OCI-LY7 (cell line): Measurements from ENCODE around the gene JOSD2. TPM values are rescaled to one million over a fixed set of nuclear protein-coding genes. Genes with fewer than 3 reads are reported as not detected.

Source experiments
- BruUV-seq: library from RNA; stranded (reverse); fragments of 400-500 nt; replicated peaks from 2 replicates; lab custom pipeline; 2021; lab: Mats Ljungman, UMichigan
- CTCF ChIA-PET: fragments of 300-600 bp; sonication (Branson Sonifier 250); formaldehyde crosslinking; loops from one replicate; lab custom pipeline; 2022; ENCODE audit warnings: antibody characterized with exemption; ENCODE audit not compliant: unreplicated experiment; lab: Charles Lee
- POLR2A ChIA-PET: fragments of 300-600 bp; sonication (Branson Sonifier 250); formaldehyde crosslinking; loops from one replicate; lab custom pipeline; 2022; ENCODE audit warnings: antibody characterized with exemption; lab: Charles Lee
- DNase-seq: peaks from one replicate; pipeline ENCODE4 v3.0.0-alpha.2; 2015; ENCODE audit warnings: low spot score
- H2AFZ ChIP-seq: fragments of 200-600 bp; sonication (generic), shearing (Covaris generic); 2 replicates; pipeline ENCODE4 v1.6.1; 2014; ENCODE audit warnings: mild to moderate bottlenecking, antibody characterized with exemption, low read length, moderate library complexity
- H3K27ac ChIP-seq: fragments of 200-600 bp; sonication (generic); 2 replicates; pipeline ENCODE4 v1.5.1; 2014; ENCODE audit warnings: mixed run types, low read depth, mild to moderate bottlenecking, moderate library complexity, low read length, inconsistent platforms; ENCODE audit not compliant: poor library complexity, severe bottlenecking
- H3K36me3 ChIP-seq: fragments of 200-600 bp; sonication (generic); 2 replicates; pipeline ENCODE4 v1.6.1; 2014; ENCODE audit warnings: mild to moderate bottlenecking, antibody characterized with exemption, low read length, moderate library complexity, mixed read lengths; ENCODE audit not compliant: insufficient read depth
- H3K4me1 ChIP-seq: fragments of 200-600 bp; sonication (generic); 2 replicates; pipeline ENCODE4 v1.5.1; 2014; ENCODE audit warnings: mild to moderate bottlenecking, low read length; ENCODE audit not compliant: insufficient read depth, poor library complexity, severe bottlenecking
- H3K4me2 ChIP-seq: fragments of 200-600 bp; sonication (generic); 2 replicates; pipeline ENCODE4 v1.6.1; 2014; ENCODE audit warnings: mild to moderate bottlenecking, low read length
- H3K4me3 ChIP-seq: fragments of 200-600 bp; sonication (generic); 2 replicates; pipeline ENCODE4 v1.5.1; 2014; ENCODE audit warnings: mild to moderate bottlenecking, low read depth, low read length; ENCODE audit not compliant: poor library complexity, severe bottlenecking
- H3K79me2 ChIP-seq: fragments of 200-600 bp; sonication (generic); 2 replicates; pipeline ENCODE4 v1.6.1; 2016; ENCODE audit warnings: low read depth, mild to moderate bottlenecking, low read length, moderate library complexity, mixed read lengths; ENCODE audit not compliant: insufficient read depth
- H3K9me2 ChIP-seq: fragments of 200-600 bp; sonication (generic); 2 replicates; pipeline ENCODE4 v1.6.1; 2016; ENCODE audit warnings: mild to moderate bottlenecking, low read length, mixed read lengths; ENCODE audit not compliant: insufficient read depth
- H3K9me3 ChIP-seq: fragments of 200-600 bp; sonication (generic); 2 replicates; pipeline ENCODE4 v1.6.1; 2014; ENCODE audit warnings: mild to moderate bottlenecking, mixed run types, low read length, mixed read lengths
- H4K20me1 ChIP-seq: fragments of 200-600 bp; sonication (generic); 2 replicates; pipeline ENCODE4 v1.6.1; 2014; ENCODE audit warnings: mild to moderate bottlenecking, antibody characterized with exemption, low read length, moderate library complexity, mixed read lengths; ENCODE audit not compliant: insufficient read depth
- EZH2phosphoT487 ChIP-seq: fragments of 200-600 bp; sonication (generic); IDR thresholded peaks from 2 replicates; pipeline ENCODE4 v1.6.1; 2018; ENCODE audit warnings: low read depth, borderline replicate concordance, mild to moderate bottlenecking, mixed run types, antibody characterized with exemption, low read length, moderate library complexity, mixed read lengths
- intact Hi-C: fragments of 100-400 bp; cut with micrococcal nuclease; formaldehyde crosslinking; loops from one replicate; pipeline ENCODE4 v1.10.0; 2022; ENCODE audit not compliant: unreplicated experiment
- total RNA-seq, 2 experiments: library from RNA; depleted of rRNA in 1 of 2; stranded (reverse); fragments of >200 nt in 1 of 2; shearing (Covaris generic) in 1 of 2; gene quantifications; 2 replicates each; pipeline ENCODE4 v1.2.3, GENCODE V29; 2014 to 2022
- TF ChIP-seq, protein P1 (sequence below): fragments of 200-600 bp; sonication (generic); conservative IDR thresholded peaks from 2 replicates; pipeline ENCODE4 v1.5.1; 2014; ENCODE audit warnings: mild to moderate bottlenecking, antibody characterized with exemption, low read length, moderate library complexity, mixed read lengths

Gene JOSD2
- total RNA-seq, 2 experiments from 2014 or later, result 13.0 to 17.8 TPM

DNA sequence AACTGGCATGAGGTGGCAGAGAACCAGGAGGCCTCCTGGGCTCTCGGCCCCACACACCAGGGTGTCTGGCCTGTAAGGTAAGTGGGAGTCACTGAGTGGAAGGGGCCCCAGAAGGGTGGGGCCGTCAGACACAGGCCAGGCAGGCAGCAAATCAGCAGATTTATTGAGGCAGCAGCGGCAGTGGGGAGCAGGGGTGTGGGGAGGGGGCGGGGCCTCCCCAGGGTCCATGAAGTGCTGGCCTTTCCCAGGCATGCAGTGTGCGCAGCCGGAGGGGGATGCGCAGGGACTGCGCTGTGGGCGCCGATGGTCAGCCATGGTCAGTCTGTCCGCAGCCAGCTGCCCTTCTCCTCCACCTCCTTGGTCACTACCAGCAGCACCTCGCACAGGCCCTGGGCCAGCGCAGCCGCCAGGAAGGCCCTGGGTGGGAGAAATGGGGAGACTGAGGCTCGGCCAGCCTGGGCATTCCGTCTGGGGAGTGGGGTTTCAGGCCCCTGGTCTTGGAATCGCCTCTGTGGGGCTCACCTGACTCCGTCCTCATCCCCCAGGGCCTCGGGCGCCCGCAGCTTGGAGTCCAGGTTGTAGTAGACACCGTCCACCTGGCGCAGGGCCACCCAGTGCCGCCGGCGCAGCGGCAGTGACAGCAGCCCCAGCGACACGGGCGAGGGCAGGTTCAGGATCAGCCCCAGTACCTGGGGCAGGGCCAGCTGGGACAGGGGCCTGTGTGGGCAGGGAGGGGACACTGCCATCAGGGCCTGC, 5.0 kb downstream of the JOSD2 start:
- intact Hi-C loops, result no loop called here
- H3K79me2 ChIP-seq, result no peaks in the 10 kb centered on the region
- CTCF ChIA-PET, result no interaction called here
- H3K27ac ChIP-seq, result no peak overlapping the region
- H3K9me3 ChIP-seq, result no peaks in the 10 kb centered on the region
- POLR2A ChIA-PET, result no interaction called here
- BruUV-seq, result no TSS peak
- DNase-seq, result no peak
- H2AFZ ChIP-seq, result no peak overlapping the region
- no peak for TF ChIP-seq EZH2phosphoT487
- TF ChIP-seq, protein P1, sequence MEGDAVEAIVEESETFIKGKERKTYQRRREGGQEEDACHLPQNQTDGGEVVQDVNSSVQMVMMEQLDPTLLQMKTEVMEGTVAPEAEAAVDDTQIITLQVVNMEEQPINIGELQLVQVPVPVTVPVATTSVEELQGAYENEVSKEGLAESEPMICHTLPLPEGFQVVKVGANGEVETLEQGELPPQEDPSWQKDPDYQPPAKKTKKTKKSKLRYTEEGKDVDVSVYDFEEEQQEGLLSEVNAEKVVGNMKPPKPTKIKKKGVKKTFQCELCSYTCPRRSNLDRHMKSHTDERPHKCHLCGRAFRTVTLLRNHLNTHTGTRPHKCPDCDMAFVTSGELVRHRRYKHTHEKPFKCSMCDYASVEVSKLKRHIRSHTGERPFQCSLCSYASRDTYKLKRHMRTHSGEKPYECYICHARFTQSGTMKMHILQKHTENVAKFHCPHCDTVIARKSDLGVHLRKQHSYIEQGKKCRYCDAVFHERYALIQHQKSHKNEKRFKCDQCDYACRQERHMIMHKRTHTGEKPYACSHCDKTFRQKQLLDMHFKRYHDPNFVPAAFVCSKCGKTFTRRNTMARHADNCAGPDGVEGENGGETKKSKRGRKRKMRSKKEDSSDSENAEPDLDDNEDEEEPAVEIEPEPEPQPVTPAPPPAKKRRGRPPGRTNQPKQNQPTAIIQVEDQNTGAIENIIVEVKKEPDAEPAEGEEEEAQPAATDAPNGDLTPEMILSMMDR, result no peak
- no peaks in the 10 kb centered on the region for H3K36me3 ChIP-seq
- no peak overlapping the region for H3K4me2 ChIP-seq
- H3K9me2 ChIP-seq, result no peaks in the 10 kb centered on the region
- no peak overlapping the region for H3K4me3 ChIP-seq
- H4K20me1 ChIP-seq, result no peaks in the 10 kb centered on the region
- peaks cover 7% of the 10 kb centered on the region for H3K4me1 ChIP-seq

DNA sequence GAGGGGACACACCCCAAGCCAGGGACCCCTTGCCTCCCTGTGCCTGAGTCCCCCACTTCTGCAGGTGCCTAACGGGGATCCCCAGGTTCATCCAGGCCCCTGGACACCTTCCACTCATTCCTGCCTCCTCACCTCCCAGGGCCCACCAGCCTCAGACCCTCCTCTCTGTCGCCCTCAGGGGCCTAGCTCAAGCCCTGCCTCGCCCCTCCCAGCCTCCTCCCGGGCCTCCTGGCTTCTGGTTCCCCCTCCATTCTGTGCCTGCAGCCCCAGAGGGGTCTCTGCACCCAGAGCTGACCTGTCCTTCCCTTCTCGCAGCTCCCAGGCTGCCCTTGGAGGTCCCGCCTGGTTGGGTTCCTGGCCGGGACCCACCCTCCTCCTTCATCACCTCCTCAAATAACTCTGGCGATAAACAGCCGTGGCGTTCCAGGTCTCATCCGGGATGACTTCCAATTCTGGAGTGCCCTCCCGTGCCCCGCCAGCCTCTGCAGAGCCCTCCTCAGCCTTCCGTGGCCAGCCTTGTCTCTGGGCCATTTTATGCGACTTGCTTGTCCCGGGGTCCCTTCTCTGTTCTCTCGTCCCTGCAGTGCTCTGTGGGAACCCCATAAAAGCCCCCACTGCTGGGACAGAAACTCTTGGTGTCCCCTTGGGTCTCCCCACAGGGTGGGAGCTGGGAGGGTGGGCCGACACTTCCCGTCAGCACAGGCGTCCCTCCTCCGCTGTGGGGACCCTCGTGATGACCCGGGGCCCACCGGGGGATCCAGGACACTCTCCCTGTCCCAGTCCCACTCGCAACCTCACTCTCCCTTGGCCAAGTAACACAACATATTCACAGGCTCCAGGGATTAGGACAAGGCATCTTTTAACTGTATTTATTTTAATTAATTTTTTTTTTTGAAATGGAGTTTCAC, 9.2 kb downstream of the JOSD2 start:
- ChIA-PET CTCF (no interaction called here), POLR2A (interaction anchor here (0.6 kb wide), 1 partner anchor 1155 kb away, joined by 4 read pairs; no protein-coding TSS in a partner anchor)
- intact Hi-C loops, result no loop called here
- H4K20me1 ChIP-seq, result no peaks in the 10 kb centered on the region
- no peaks in the 10 kb centered on the region for H3K36me3 ChIP-seq
- no peak for DNase-seq
- H2AFZ ChIP-seq, result no peak overlapping the region
- no peak for TF ChIP-seq EZH2phosphoT487
- TF ChIP-seq, protein P1, result no peak
- H3K9me3 ChIP-seq, result no peaks in the 10 kb centered on the region
- H3K9me2 ChIP-seq, result no peaks in the 10 kb centered on the region
- H3K79me2 ChIP-seq, result no peaks in the 10 kb centered on the region
- peaks cover 11% of the 10 kb centered on the region for H3K4me1 ChIP-seq
- no peak overlapping the region for H3K27ac ChIP-seq
- no peak overlapping the region for H3K4me2 ChIP-seq
- no TSS peak for BruUV-seq
- H3K4me3 ChIP-seq, result no peak overlapping the region
